ENCODE data around the gene IL37. TPM values are rescaled to one million over a fixed set of nuclear protein-coding genes. Genes with fewer than 3 reads are reported as not detected.
A peak's percentile ranks its signal among the peaks of the same experiment; 100 is the strongest.

IL37 gene
- total RNA-seq, 1 donor from 2014 or later, result not detected

DNA sequence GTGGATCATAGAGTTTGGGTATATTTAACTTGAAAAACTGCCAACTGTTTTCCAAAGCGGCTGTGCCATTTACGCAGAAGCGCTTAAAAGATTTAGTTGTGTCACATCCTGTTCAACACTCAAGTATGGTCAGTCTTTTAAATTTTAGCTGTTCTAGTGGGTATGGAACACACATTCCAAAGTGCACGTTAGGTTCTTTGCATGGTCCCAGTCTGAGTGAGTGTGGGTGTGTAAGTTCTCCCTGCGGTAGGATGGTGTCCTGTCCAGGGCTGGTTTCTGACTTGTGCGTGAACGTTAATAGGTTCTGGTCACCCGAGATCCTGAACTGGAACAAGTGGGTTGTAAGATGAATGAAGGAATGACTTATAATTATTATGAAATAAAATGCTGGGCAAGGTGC lies 38.5 kb downstream of the IL37 start:
- TF ChIP-seq CTCF (conservative IDR thresholded peaks at IDR 0.05; ENCODE audit: low read depth, low read length), result no peak
- no peak for DNase-seq (ENCODE audit: low read depth)
- H3K4me3 ChIP-seq (ENCODE audit: low read depth, low read length), result no peak overlapping the region

- DNase-seq (ENCODE audit: low read depth), result no peak
- TF ChIP-seq CTCF (conservative IDR thresholded peaks at IDR 0.05; ENCODE audit: low read depth, low read length), result no peak
- no peak overlapping the region for H3K4me3 ChIP-seq (ENCODE audit: low read depth, low read length)
Measured at GRCh38 chr2:112954364-112954763, 43.4 kb downstream of the IL37 start.

DNA sequence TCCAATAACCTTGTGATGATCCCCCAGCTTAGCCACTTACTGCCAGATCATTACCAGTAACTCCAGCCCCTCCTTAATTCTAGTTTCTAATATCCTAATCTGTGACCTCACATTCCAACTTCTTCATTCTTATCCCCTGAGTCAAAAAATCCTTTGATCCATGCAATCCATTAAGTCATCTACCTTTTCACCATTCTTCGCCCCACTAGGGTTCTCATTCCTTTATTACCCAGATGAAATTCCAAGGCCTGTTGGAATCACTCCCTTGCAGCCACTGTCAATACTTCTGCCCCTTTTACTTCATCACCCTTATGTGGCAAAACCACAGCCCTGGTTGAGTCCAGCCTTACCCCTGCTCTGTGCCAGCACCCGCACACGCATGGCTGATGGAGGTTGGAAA lies 46.5 kb downstream of the IL37 start:
- DNase-seq (ENCODE audit: low read depth), result no peak
- TF ChIP-seq CTCF (conservative IDR thresholded peaks at IDR 0.05; ENCODE audit: low read depth, low read length), result no peak

GRCh38 chr2:112958428-112959108 lies 47.6 kb downstream of the IL37 start:
- H3K4me3 ChIP-seq (ENCODE audit: low read depth, low read length), result no peak overlapping the region
- DNase-seq (ENCODE audit: low read depth), result no peak
- TF ChIP-seq CTCF (conservative IDR thresholded peaks at IDR 0.05; ENCODE audit: low read depth, low read length), result peak; percentile 91

More for the DNA sequence above, 46.5 kb downstream of the IL37 start:
- H3K4me3 ChIP-seq (ENCODE audit: low read depth, low read length), result no peak overlapping the region

DNA sequence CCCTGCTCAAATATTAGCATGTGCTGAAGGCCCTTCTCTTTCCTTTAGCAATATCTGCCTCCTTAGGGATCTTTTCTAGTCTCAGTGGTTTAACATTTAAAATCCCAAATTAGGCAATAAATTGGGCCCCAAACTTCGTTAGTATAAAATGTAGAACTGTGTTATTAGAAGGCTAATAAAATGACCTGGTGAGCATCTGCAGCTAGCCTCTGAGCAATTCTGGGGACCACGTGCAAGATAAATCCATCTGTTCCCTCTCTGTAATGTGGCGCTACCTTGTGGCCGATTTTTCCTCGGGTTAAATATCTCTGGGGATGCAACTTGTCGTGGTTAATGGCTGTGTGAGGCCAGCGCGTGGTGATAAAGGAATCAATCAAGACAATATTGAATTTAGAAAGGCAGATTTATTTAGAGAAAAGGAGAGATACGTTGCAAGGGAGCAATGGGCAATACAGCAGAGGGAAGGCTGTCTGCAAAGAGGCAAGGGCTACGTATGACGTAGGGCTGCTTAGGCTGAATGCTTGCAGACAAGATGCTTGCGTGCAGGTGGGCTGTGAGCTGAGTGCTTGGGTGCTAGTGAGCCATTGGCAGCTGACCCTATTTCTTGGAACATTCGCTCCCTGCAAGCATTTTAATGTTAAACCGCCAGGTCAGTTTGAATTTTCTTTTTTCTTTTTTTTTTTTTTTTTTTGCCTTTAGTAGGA lies 48.3 kb downstream of the IL37 start:
- no peak for DNase-seq (ENCODE audit: low read depth)
- no peak for TF ChIP-seq CTCF (conservative IDR thresholded peaks at IDR 0.05; ENCODE audit: low read depth, low read length)
- H3K4me3 ChIP-seq (ENCODE audit: low read depth, low read length), result no peak overlapping the region

GRCh38 chr2:112960230-112960825 lies 49.4 kb downstream of the IL37 start:
- H3K4me3 ChIP-seq (ENCODE audit: low read depth, low read length), result no peak overlapping the region
- no peak for DNase-seq (ENCODE audit: low read depth)
- TF ChIP-seq CTCF (conservative IDR thresholded peaks at IDR 0.05; ENCODE audit: low read depth, low read length), result peak; percentile 39
